Measurements from ENCODE around the gene JMJD8.

JMJD8 gene, protein sequence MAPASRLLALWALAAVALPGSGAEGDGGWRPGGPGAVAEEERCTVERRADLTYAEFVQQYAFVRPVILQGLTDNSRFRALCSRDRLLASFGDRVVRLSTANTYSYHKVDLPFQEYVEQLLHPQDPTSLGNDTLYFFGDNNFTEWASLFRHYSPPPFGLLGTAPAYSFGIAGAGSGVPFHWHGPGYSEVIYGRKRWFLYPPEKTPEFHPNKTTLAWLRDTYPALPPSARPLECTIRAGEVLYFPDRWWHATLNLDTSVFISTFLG
- 18.1 to 69.6 (median 43.2) reads per million in 9 experiments for total RNA-seq

DNA sequence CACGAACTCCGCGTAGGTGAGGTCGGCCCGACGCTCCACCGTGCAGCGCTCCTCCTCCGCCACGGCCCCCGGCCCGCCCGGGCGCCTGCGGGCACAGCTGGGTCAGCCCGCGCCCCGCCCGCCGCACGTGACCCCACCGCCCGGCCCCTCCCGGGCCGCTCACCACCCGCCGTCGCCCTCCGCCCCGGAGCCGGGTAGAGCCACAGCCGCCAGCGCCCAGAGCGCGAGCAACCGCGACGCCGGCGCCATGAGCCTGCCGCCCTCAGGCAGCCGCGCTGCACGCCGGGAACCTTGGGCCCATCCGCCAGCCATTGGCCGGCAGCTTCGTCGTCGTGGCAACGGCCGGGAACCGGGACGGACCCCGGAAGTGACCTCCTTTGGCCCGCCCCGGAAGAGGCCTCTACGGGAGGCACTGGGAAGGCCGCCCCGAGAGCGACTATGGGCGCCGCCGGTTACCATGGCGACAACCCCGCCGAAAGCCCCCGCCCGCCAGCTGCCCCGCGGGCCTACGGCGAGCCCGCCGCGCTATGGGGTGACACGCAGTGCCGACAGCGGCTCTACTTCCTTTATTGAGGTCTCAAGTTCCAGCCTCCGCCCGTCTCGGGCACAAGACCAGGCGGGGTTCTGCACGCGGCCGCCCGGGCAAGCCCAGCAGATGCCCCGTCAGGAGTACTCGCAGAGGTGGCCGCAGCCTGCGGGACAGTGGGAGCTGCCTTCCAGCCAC, at the start of gene JMJD8:
Gene JMJD8 (minus strand): TSS at position 264 of the 724 bp plus-strand sequence. CDS start 15 bp downstream, at position 249.
- Mint-ChIP-seq H3K4me3 (peak within 1 kb of the TSS; percentile 75 to 78), H3K27ac (peak within 1 kb of the TSS; percentile 75 to 83), H3K27me3 (no peaks in the 10 kb centered on the region), H3K9me3 (no peaks in the 10 kb centered on the region), H3K36me3 (ENCODE audit: insufficient read depth) (peaks cover 35% of the 10 kb centered on the region), H3K4me1 (ENCODE audit: low read depth in 2 of 2) (peaks cover 7 to 35% of the 10 kb centered on the region in 2 donors)
- ATAC-seq (replicated peaks), result peak; percentile 76
- peak; percentile 91 to 96 (median 94) for DNase-seq

DNA sequence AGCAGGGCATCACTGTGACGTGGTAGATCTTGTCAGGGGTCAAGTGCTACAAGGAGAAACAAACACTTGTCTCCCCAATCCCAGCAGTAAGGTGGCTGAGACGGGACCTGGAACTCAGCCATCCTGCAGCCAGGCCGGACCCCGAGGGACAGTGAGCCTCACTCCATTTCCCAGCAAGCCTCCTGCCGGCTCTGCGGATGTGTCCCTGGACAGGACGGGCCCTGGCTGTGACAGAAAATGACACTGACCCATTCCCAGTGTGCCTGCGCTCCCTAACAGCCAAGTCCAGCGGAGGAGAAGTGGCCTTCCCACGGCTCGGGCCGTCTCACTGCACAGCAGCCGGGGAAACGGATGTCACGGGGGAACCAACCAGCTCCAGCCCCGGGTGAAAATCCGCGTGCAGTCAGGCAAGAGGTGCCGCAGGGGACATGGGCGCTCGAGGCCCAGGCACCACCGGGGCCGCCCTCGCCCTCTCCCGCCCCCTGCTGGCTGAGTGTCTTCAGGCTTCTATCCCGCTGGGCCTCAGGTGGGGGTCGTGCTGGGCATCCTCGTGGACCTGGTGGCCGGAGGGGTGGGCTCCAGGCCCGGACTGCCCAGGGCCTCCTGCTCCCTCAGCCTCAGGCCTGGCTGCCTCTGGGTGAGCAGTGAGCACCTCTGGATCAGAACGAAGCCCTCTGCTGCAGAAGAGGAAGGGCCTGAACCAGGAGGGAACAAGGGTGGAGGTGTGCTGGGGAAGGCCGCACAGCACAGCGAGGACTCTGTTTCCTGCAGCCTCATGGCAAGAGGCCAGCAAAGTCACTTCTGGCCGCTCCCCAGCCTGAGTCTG, 49.5 kb upstream of the JMJD8 start:
- Mint-ChIP-seq H3K4me1 (ENCODE audit: low read depth in 2 of 2) (peaks cover 0 to 1% of the 10 kb centered on the region in 2 donors), H3K9me3 (no peaks in the 10 kb centered on the region), H3K27ac (no peak overlapping the region), H3K27me3 (no peaks in the 10 kb centered on the region), H3K4me3 (no peak overlapping the region), H3K36me3 (ENCODE audit: insufficient read depth) (peaks cover 44% of the 10 kb centered on the region)
- ATAC-seq (replicated peaks), result no peak
- no peak for DNase-seq

DNA sequence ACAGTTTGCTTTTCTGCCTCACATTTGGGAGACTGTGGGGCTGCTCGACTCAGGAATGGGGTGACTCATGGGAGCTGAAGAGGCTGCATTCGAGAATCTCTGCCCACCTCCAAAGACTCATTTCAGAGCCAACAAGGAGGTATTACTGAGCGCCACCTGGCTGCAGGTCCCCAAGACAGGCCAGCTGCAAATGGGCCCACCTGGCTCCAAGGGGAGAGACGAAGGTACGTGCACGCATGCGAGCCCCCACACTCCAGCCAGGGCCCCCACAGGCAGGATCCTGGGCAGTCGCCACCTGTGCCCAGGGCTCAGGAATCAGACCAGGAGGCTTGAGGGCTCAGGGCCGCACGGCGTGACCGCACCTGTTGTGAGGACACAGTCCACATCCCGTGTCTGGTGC, 48.8 kb upstream of the JMJD8 start:
- H3K36me3 Mint-ChIP-seq (ENCODE audit: insufficient read depth), result peaks cover 44% of the 10 kb centered on the region
- H3K4me3 Mint-ChIP-seq, result no peak overlapping the region

DNA sequence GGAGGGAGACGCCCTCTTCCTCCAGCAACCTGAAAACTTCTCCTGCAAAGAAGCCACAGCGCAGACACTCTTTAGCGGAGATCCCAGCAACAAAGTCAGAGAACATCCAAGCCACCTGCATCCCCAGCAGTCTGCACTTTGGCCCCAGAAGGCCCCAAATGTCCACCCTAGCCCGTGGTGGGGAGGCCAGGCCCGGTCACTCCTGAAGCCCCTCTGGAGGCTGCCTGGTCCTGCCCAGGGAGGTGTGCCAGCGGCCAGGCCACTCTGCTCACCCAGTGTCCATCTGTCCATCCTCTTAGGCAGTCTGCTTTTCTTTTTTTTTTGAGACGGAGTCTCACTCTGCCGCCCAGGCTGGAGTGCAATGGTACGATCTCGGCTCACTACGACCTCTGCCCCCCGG, 48.2 kb upstream of the JMJD8 start:
- Mint-ChIP-seq H3K27ac (peak overlapping the region in 1 of 2 donors; percentile 32), H3K27me3 (no peaks in the 10 kb centered on the region), H3K4me1 (ENCODE audit: low read depth in 2 of 2) (peaks cover 0 to 1% of the 10 kb centered on the region in 2 donors), H3K9me3 (no peaks in the 10 kb centered on the region), H3K36me3 (ENCODE audit: insufficient read depth) (peaks cover 41% of the 10 kb centered on the region), H3K4me3 (no peak overlapping the region)
- ATAC-seq (replicated peaks) (no peak), DNase-seq (no peak)

More for the DNA sequence above, 48.8 kb upstream of the JMJD8 start:
- no peak for DNase-seq
- H3K9me3 Mint-ChIP-seq, result no peaks in the 10 kb centered on the region
- no peaks in the 10 kb centered on the region for H3K27me3 Mint-ChIP-seq
- H3K27ac Mint-ChIP-seq, result no peak overlapping the region
- no peak for ATAC-seq (replicated peaks)
- H3K4me1 Mint-ChIP-seq (ENCODE audit: low read depth in 2 of 2), result peaks cover 0 to 1% of the 10 kb centered on the region in 2 donors

DNA sequence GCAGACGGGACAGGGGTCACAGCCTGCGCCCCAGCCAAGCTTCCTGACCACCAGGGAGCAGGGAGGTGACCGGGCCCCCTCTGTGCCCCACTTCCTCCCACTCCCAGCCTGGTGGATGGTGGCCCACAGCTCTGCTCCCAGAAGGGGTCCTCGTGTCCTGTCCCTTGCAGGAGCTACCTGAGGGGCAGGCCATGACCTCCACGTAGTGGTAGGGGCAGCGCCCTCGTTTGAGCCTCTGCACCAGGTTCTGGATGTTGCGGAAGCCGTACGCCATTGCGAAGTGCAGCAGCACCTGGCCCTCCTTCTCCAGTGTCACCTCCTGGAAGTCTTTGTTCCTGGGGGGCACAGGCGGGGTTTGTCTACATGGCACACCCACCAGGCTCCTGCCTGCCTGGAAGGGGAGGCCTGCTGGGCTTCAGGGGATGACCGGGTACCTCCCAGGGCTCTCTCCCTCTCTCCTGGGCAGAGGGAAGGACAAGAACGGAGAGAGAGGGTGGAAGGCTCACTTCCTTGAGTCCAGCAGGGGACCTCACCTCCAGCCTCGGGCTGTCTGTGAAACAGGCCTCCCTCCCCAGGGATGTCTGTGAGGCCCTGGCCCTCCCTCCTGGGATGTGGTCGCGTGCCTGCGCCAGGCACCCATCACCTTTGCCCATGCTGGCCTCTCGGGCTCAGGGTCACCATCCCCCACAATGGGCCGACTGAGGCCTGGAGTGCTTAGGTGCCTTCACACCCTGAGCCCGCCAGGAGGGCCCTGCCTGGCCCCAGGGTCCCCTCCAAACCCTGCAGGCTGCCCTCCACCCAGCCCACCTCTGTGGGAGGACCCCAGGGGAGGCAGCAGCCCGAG, 46.8 kb upstream of the JMJD8 start:
- H3K4me3 Mint-ChIP-seq, result no peak overlapping the region
- H3K36me3 Mint-ChIP-seq (ENCODE audit: insufficient read depth), result peaks cover 39% of the 10 kb centered on the region
- peaks cover 0 to 1% of the 10 kb centered on the region in 2 donors for H3K4me1 Mint-ChIP-seq (ENCODE audit: low read depth in 2 of 2)
- no peaks in the 10 kb centered on the region for H3K9me3 Mint-ChIP-seq
- no peak overlapping the region for H3K27ac Mint-ChIP-seq
- H3K27me3 Mint-ChIP-seq, result no peaks in the 10 kb centered on the region
- ATAC-seq (replicated peaks) (no peak), DNase-seq (no peak)

DNA sequence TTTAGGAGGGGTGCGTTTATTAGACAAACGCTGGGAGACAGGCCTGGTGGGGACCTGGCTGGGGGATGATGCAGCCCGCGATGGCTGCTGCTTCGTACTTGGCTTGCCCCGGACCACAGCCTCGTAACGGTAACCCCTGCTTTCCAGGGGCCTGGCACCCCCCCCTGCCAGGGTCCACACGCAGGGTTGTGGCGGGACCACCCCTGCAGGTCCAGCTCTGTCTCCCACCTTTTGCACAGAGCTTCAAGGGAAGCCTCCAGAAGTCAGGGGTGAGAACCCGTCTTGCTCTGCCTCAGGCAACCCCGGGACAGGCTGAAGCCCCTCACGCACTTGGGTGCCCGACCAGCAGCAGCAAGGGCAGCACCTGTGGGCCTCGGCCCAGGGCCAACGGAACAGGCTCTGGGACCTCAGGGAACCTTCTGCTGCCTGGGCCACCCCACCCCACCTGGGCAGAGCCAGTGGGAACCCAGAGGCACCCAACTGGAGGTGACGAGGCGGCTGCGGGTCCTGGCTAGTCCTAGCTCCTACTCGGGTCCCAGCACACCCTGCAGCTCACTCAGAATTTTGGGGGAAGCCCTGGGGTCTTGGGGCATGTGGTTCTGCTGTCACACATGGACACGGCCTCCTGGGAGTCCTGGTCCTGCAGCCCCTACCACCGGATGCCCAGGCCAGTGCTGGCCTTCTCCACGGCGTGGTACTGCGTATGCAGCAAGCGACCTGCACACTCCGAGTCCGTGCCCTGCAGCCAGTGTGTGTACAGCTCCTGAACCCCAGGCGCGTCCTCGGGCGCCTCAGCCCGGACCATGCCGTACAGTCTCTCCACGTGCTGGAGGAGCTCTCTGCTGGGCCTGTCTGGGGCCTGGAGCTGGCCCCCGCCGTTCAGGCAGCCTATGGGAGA, 45.9 kb upstream of the JMJD8 start:
- Mint-ChIP-seq H3K27me3 (no peaks in the 10 kb centered on the region), H3K4me3 (peak overlapping the region in 1 of 2 donors; percentile 19), H3K27ac (no peak overlapping the region), H3K4me1 (ENCODE audit: low read depth in 2 of 2) (peaks cover 0 to 5% of the 10 kb centered on the region in 2 donors), H3K36me3 (ENCODE audit: insufficient read depth) (peaks cover 37% of the 10 kb centered on the region), H3K9me3 (no peaks in the 10 kb centered on the region)
- DNase-seq (no peak), ATAC-seq (replicated peaks) (no peak)

DNA sequence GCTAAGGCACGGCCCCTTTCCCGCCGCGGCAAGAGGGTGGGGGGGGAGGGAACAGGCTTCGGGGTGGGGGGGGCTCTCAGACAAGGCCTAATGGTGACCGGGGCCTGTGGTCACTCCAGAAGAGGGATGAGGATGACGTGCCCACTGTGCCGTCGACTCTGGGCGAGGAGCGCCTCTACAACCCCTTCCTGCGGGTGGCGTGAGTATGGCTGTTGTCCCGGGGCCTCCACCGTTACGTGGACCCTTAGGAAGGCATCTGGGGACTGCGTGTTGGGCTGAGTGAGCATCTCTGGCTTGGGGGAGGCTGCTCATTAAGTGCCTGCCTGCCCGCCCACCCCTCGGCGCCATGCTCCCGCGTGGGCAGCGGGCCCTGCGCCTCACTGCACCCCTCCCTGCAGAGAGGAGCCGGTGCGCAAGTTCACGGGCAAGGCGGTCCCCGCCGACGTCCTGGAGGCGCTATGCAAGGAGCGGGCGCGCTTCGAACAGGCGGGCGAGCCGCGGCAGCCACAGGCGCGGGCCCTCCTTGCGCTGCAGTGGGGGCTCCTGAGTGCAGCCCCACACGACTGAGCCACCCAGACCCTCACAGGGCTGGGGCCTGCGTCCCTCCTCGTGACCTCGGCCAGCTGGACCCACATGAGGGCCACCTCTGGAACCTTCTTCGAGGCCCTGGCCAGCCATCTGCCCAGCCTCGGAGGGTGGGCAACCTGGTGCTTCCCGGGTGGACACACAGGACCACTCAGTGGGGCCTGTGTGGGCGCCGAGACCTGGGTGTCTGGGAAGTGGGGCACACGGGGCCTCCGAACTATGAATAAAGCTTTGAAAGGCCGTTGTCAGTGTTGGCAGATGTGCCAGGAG, 45.0 kb upstream of the JMJD8 start:
- H3K27ac Mint-ChIP-seq, result no peak overlapping the region
- peaks cover 0 to 6% of the 10 kb centered on the region in 2 donors for H3K4me1 Mint-ChIP-seq (ENCODE audit: low read depth in 2 of 2)
- no peaks in the 10 kb centered on the region for H3K9me3 Mint-ChIP-seq
- H3K36me3 Mint-ChIP-seq (ENCODE audit: insufficient read depth), result peaks cover 35% of the 10 kb centered on the region
- no peaks in the 10 kb centered on the region for H3K27me3 Mint-ChIP-seq
- peak overlapping the region; percentile 57 to 80 for H3K4me3 Mint-ChIP-seq
- ATAC-seq (replicated peaks) (no peak), DNase-seq (no peak)

DNA sequence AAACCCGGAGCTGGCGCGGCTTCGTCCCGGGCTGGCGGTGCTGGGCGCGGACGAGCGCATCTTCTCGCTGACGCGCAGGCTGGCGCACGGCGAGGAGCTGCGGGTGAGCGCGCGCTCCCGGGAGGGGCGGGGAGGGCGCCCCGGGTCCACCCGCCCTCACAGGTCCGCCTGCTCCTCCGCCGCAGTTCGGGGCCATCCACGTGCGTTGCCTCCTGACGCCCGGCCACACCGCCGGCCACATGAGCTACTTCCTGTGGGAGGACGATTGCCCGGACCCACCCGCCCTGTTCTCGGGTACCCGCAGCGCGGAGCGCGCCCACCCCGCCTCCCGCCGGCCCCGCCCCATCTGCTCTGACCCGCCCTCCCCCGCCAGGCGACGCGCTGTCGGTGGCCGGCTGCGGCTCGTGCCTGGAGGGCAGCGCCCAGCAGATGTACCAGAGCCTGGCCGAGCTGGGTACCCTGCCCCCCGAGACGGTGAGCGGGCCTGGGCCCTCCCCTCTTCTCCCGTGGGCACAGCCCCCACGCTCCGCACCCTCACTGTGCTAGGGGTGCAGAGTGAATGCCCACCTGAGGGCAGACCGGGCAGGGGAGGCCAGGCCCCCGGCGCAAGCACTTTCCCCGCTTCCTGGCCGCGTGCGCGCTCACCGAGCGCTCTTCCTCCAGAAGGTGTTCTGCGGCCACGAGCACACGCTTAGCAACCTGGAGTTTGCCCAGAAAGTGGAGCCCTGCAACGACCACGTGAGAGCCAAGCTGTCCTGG, 44.2 kb upstream of the JMJD8 start:
- ATAC-seq (replicated peaks), result peak; percentile 78
- Mint-ChIP-seq H3K4me1 (ENCODE audit: low read depth in 2 of 2) (peaks cover 0 to 6% of the 10 kb centered on the region in 2 donors), H3K36me3 (ENCODE audit: insufficient read depth) (peaks cover 35% of the 10 kb centered on the region), H3K27me3 (no peaks in the 10 kb centered on the region), H3K4me3 (peak overlapping the region; percentile 57 to 80), H3K9me3 (no peaks in the 10 kb centered on the region), H3K27ac (no peak overlapping the region)
- peak; percentile 70 to 80 (median 70) for DNase-seq

DNA sequence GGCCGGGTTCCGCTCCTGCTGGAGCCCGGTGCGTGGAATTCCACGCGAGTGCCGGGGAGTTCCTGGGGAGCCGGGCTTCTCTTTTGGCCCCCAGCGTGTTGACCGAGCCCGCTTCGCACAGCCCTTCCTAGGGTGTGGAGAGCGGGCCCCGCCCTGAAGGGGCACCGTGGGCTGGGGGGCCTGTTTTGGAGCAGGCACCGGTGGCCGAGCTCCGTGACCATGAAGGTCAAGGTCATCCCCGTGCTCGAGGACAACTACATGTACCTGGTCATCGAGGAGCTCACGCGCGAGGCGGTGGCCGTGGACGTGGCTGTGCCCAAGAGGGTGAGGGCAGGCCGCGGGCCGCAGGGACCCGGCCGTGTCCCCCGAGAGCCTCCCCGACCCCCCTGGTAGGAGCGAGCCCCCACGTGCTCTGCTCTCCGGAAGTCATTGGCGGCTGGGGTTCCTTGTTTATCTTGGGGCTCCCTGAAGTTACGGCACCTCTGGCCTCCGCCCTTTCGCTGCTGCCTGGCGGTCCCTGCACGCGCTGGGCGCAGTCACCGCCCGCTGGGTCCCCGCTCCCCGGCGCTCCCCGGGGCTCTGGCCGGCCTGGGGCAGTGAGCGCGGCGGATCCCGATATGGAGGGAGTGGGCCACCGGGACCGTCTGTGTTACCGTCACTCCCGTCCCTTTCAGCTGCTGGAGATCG, 43.3 kb upstream of the JMJD8 start:
- H3K27ac Mint-ChIP-seq, result no peak overlapping the region
- H3K4me1 Mint-ChIP-seq (ENCODE audit: low read depth in 2 of 2), result peaks cover 0 to 8% of the 10 kb centered on the region in 2 donors
- H3K4me3 Mint-ChIP-seq, result peak overlapping the region; percentile 59 to 80
- ATAC-seq (replicated peaks) (peak; percentile 19), DNase-seq (no peak)
- H3K36me3 Mint-ChIP-seq (ENCODE audit: insufficient read depth), result peaks cover 30% of the 10 kb centered on the region
- H3K27me3 Mint-ChIP-seq, result no peaks in the 10 kb centered on the region
- H3K9me3 Mint-ChIP-seq, result no peaks in the 10 kb centered on the region

DNA sequence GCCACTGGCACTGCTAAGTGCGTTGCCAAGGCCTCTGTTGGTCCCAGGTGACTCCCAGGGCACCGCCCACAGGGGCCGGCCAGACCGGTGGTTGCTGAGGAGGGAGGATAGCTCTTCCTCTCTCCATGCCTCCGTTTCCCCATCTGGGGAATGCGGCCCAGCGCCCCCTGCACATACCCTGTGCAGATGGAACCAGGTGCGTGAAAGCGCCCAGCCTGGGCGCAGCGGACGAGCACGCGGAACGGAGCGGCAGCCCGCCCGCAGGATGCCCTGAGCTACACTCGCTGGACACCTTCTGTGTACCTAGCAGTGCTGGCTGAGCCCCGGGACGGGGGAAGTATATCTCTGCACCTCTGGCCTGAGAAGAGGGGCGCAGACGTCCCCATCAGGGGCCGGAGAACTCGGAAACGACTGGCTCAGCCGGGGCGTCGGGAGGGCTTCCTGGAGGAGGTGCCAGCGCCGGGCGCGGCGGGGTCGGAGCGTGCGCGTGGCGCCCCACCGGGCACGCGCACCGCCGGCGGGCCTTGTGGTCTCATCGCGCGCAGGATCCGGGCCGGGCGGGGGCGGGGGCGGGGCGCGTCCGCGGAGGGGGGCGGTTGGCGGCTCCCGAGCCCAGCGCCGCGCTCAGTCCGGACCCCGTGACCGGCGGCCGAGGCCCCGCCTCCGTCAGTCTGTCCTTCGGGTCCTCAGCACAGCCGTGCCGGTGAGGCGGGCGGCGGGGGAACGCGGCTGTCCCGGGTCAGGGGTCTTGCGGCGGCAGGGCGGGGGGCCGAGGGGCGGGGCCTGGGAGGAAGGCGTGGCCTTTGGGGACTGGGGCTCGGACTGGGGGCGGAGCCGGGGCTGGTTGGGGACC, 42.5 kb upstream of the JMJD8 start, which contains the start of the genes CCDC78 and HAGHL:
Gene CCDC78 (minus strand): TSS at position 6 of the 853 bp plus-strand sequence. CDS start 76 bp downstream, outside the sequence.
Gene HAGHL (plus strand): TSS at position 669 of the 853 bp plus-strand sequence. CDS start 404 bp downstream, outside the sequence.
- DNase-seq (peak in 2 of 3 experiments; percentile 51 to 54), ATAC-seq (replicated peaks) (peak; percentile 31)
- no peaks in the 10 kb centered on the region for H3K9me3 Mint-ChIP-seq
- H3K4me1 Mint-ChIP-seq (ENCODE audit: low read depth in 2 of 2), result peaks cover 3 to 11% of the 10 kb centered on the region in 2 donors
- H3K4me3 Mint-ChIP-seq, result peak within 1 kb of the TSS; percentile 72 to 80
- peak within 1 kb of the TSS in 1 of 2 donors; percentile 73 for H3K27ac Mint-ChIP-seq
- H3K27me3 Mint-ChIP-seq, result no peaks in the 10 kb centered on the region
- H3K36me3 Mint-ChIP-seq (ENCODE audit: insufficient read depth), result peaks cover 32% of the 10 kb centered on the region
